Measurements from ENCODE around the gene NPY5R. TPM values are rescaled to one million over a fixed set of nuclear protein-coding genes. Genes with fewer than 3 reads are reported as not detected.

The NPY5R gene
- not detected in 2 replicates for total RNA-seq

GRCh38 chr4:163343604-163344146 is at the start of gene NPY5R:
NPY5R (plus strand) TSS chr4:163343892; CDS start chr4:163350274, 6,382 bp downstream.

GRCh38 chr4:163332526-163333406 is 10.9 kb upstream of the NPY5R start, which contains the start of gene NPY1R:
NPY1R (minus strand) TSS chr4:163332596; CDS start chr4:163326554, 6,042 bp downstream.

Other genes with a start within 250 kb of the NPY5R start
- gene NAF1, start 177.0 kb upstream of the NPY5R start, total RNA-seq, result 9.7 TPM in 2 replicates
- not detected in 2 replicates for gene NPY1R, start 11.3 kb upstream of the NPY5R start, total RNA-seq
- gene TKTL2, start 129.9 kb downstream of the NPY5R start, total RNA-seq, result not detected in 2 replicates
- gene TMA16, start 150.8 kb downstream of the NPY5R start, total RNA-seq, result 32.3 and 33.9 TPM in 2 replicates

Measured in mammary microvascular endothelial cell (primary cell).